Measurements from ENCODE around the gene P4HB.

GRCh38 chr17:81831957-81832607 is 28.3 kb downstream of the P4HB start:
- no peak for TF ChIP-seq EZH2 (IDR thresholded peaks at IDR 0.05; ENCODE audit: insufficient read depth, poor library complexity, severe bottlenecking)
- TF ChIP-seq EZH2phosphoT487 (IDR thresholded peaks at IDR 0.05; ENCODE audit: insufficient read depth, low read depth): no peak

Measured in GM23248 (cell line).